ENCODE data around the gene KYNU. TPM values are rescaled to one million over a fixed set of nuclear protein-coding genes. Genes with fewer than 3 reads are reported as not detected.

KYNU gene
- total RNA-seq, 1 experiment from 2014 or later: 55.7 TPM

DNA sequence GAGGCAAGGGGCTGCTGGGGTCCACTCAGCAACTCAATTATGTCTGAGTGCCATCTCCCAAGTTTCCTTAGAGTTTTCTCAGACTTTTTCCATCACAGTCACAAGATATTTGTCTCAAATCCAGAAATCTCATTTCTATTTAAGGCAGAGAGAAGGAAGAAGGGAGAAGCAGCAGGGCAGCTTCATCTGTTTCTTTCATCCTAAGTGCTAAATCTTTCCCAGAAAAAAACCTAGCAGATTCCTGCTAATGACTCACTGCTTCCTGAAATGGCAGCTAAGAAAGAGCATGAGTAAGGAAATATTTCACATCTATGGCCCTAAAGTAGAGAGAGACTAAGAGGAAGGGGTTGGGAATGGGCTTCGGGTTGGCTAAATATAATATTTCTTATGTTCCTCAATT is 88.0 kb downstream of the KYNU start:
- no peaks in the 10 kb centered on the region for H3K27me3 ChIP-seq (ENCODE audit: insufficient read depth, low read depth)
- BruUV-seq (replicated peaks): no TSS peak
- DNase-seq: no peak
- no peaks in the 10 kb centered on the region for H3F3A ChIP-seq (ENCODE audit: insufficient read depth, low read depth)
- no peak overlapping the region for H2AFZ ChIP-seq
- no peaks in the 10 kb centered on the region for H3K9me2 ChIP-seq (ENCODE audit: insufficient read depth)
- no peak overlapping the region for H3K4me2 ChIP-seq
- intact Hi-C loops (cut with micrococcal nuclease; ENCODE audit: unreplicated experiment): no loop called here
- ChIA-PET POLR2A (ENCODE audit: unreplicated experiment) (no interaction called here), CTCF (no interaction called here)
- no peaks in the 10 kb centered on the region for H4K20me1 ChIP-seq (ENCODE audit: insufficient read depth)
- TF ChIP-seq, protein P1, sequence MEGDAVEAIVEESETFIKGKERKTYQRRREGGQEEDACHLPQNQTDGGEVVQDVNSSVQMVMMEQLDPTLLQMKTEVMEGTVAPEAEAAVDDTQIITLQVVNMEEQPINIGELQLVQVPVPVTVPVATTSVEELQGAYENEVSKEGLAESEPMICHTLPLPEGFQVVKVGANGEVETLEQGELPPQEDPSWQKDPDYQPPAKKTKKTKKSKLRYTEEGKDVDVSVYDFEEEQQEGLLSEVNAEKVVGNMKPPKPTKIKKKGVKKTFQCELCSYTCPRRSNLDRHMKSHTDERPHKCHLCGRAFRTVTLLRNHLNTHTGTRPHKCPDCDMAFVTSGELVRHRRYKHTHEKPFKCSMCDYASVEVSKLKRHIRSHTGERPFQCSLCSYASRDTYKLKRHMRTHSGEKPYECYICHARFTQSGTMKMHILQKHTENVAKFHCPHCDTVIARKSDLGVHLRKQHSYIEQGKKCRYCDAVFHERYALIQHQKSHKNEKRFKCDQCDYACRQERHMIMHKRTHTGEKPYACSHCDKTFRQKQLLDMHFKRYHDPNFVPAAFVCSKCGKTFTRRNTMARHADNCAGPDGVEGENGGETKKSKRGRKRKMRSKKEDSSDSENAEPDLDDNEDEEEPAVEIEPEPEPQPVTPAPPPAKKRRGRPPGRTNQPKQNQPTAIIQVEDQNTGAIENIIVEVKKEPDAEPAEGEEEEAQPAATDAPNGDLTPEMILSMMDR (conservative IDR thresholded peaks at IDR 0.05): no peak
- TF ChIP-seq EZH2 (IDR thresholded peaks at IDR 0.05; ENCODE audit: low read depth): no peak
- no peak overlapping the region for H3K27ac ChIP-seq
- H3K9me3 ChIP-seq (ENCODE audit: insufficient read depth, low read depth): peaks cover 12% of the 10 kb centered on the region
- H3K79me2 ChIP-seq (ENCODE audit: low read depth): no peaks in the 10 kb centered on the region
- no peaks in the 10 kb centered on the region for H3K4me1 ChIP-seq (replicated peaks; ENCODE audit: insufficient read depth)
- H3K36me3 ChIP-seq (ENCODE audit: low read depth): no peaks in the 10 kb centered on the region
- H3K4me3 ChIP-seq: no peak overlapping the region

DNA sequence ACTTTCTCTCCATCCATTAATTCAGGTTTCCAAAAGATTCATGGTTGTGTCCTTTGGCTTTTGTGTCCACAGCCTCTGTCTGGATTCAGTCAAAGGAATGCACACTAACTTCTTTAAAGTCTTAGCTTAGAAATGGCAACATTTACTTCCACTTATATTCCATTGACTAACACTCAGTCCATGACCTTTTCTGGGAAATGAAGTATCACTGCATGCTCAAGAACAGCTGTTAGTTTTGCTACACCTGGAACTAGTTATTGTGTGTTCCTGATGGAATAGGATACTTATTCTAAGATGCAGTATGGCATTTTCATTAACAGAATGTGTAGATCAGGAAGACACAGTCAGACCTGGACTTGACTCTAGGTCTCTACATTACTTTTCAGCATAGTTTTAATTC is 88.8 kb downstream of the KYNU start:
- Histone ChIP-seq H3K4me2 (no peak overlapping the region), H3K4me3 (no peak overlapping the region), H3F3A (ENCODE audit: insufficient read depth, low read depth) (no peaks in the 10 kb centered on the region), H2AFZ (no peak overlapping the region), H3K27me3 (ENCODE audit: insufficient read depth, low read depth) (no peaks in the 10 kb centered on the region), H3K27ac (no peak overlapping the region), H3K36me3 (ENCODE audit: low read depth) (no peaks in the 10 kb centered on the region), H3K9me3 (ENCODE audit: insufficient read depth, low read depth) (peaks cover 12% of the 10 kb centered on the region), H3K9me2 (ENCODE audit: insufficient read depth) (no peaks in the 10 kb centered on the region), H3K79me2 (ENCODE audit: low read depth) (no peaks in the 10 kb centered on the region), H3K4me1 (replicated peaks; ENCODE audit: insufficient read depth) (no peaks in the 10 kb centered on the region), H4K20me1 (ENCODE audit: insufficient read depth) (no peaks in the 10 kb centered on the region)
- no peak for TF ChIP-seq EZH2 (IDR thresholded peaks at IDR 0.05; ENCODE audit: low read depth)
- TF ChIP-seq, protein P1 (conservative IDR thresholded peaks at IDR 0.05): no peak
- ChIA-PET POLR2A (ENCODE audit: unreplicated experiment) (no interaction called here), CTCF (no interaction called here)
- no TSS peak for BruUV-seq (replicated peaks)
- no peak for DNase-seq
- intact Hi-C loops (cut with micrococcal nuclease; ENCODE audit: unreplicated experiment): no loop called here

DNA sequence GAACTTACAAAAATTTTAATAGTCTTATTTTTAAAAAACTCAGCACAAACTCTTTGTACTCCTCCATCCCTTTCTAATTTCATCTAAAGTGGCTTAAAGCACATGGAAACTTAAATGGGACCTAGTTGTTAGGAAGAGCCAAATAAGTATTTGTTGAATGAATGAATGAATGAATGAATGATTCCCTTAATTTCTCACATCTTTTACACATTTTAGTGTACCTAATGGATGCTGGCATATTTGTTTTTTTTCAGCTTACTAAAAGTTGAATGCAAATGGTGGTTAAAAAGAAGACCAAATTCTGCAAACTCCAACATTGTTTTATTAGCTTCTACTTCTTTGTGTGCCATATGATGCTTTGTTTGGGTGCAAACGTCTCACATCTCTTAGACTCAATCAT is 89.6 kb downstream of the KYNU start:
- CTCF ChIA-PET: no interaction called here
- no peaks in the 10 kb centered on the region for H3K36me3 ChIP-seq (ENCODE audit: low read depth)
- POLR2A ChIA-PET (ENCODE audit: unreplicated experiment): no interaction called here
- DNase-seq: no peak
- no peaks in the 10 kb centered on the region for H3K27me3 ChIP-seq (ENCODE audit: insufficient read depth, low read depth)
- BruUV-seq (replicated peaks): no TSS peak
- no peaks in the 10 kb centered on the region for H4K20me1 ChIP-seq (ENCODE audit: insufficient read depth)
- TF ChIP-seq, protein P1 (conservative IDR thresholded peaks at IDR 0.05): no peak
- no peak for TF ChIP-seq EZH2 (IDR thresholded peaks at IDR 0.05; ENCODE audit: low read depth)
- H3K4me2 ChIP-seq: no peak overlapping the region
- no peak overlapping the region for H3K4me3 ChIP-seq
- no peak overlapping the region for H2AFZ ChIP-seq
- intact Hi-C loops (cut with micrococcal nuclease; ENCODE audit: unreplicated experiment): no loop called here
- no peaks in the 10 kb centered on the region for H3K79me2 ChIP-seq (ENCODE audit: low read depth)
- H3K9me3 ChIP-seq (ENCODE audit: insufficient read depth, low read depth): peaks cover 12% of the 10 kb centered on the region
- peaks cover 3% of the 10 kb centered on the region for H3K4me1 ChIP-seq (replicated peaks; ENCODE audit: insufficient read depth)
- no peak overlapping the region for H3K27ac ChIP-seq
- no peaks in the 10 kb centered on the region for H3K9me2 ChIP-seq (ENCODE audit: insufficient read depth)
- no peaks in the 10 kb centered on the region; the same call in 1 of the 2 replicates for H3F3A ChIP-seq (ENCODE audit: insufficient read depth, low read depth)

All from PC-9 (cell line).